ENCODE results near the gene CCDC149.

Gene CCDC149

GRCh38 chr4:24800325-24800895 is 112.4 kb downstream of the CCDC149 start:
- no peak for DNase-seq

DNA sequence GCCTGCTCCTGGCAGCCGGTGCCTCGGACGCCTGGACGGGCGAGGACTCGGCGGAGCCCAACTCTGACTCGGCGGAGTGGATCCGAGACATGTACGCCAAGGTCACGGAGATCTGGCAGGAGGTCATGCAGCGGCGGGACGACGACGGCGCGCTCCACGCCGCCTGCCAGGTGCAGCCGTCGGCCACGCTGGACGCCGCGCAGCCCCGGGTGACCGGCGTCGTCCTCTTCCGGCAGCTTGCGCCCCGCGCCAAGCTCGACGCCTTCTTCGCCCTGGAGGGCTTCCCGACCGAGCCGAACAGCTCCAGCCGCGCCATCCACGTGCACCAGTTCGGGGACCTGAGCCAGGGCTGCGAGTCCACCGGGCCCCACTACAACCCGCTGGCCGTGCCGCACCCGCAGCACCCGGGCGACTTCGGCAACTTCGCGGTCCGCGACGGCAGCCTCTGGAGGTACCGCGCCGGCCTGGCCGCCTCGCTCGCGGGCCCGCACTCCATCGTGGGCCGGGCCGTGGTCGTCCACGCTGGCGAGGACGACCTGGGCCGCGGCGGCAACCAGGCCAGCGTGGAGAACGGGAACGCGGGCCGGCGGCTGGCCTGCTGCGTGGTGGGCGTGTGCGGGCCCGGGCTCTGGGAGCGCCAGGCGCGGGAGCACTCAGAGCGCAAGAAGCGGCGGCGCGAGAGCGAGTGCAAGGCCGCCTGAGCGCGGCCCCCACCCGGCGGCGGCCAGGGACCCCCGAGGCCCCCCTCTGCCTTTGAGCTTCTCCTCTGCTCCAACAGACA is 113.1 kb downstream of the CCDC149 start:
- peak; percentile 74 for DNase-seq

- no peak for DNase-seq
These were observed 113.7 kb downstream of the CCDC149 start for GRCh38 chr4:24799196-24799543.

DNA sequence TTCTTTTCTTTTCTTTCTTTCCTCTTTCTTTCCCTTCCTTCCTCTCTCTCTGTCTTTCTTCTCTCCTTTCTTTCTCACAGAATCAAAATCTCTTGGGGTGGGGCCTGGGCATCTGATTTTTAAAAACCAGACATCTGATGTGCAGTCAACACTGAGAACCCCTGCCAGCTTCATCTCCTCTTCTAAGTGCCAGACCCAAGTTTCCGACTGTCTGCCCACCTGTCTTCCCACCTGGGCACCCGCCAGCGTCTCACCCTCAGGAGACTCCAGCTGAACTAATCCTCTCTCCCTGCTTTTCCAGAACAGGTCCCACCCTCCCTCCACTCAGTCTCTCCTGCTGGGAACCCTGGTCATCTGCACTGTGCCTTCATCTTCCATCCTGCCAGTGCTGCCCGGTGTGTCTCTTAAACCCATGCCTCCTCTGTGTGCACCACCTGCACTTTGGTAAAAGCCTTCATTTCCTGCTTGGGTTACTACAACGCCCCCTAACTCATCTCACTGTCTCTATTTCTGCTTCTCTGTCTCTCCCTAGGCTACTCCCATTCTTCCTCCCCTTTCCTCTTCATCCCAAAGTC is 114.7 kb downstream of the CCDC149 start:
- no peak for DNase-seq

GRCh38 chr4:24796620-24797019 is 116.2 kb downstream of the CCDC149 start:
- DNase-seq: no peak

DNA sequence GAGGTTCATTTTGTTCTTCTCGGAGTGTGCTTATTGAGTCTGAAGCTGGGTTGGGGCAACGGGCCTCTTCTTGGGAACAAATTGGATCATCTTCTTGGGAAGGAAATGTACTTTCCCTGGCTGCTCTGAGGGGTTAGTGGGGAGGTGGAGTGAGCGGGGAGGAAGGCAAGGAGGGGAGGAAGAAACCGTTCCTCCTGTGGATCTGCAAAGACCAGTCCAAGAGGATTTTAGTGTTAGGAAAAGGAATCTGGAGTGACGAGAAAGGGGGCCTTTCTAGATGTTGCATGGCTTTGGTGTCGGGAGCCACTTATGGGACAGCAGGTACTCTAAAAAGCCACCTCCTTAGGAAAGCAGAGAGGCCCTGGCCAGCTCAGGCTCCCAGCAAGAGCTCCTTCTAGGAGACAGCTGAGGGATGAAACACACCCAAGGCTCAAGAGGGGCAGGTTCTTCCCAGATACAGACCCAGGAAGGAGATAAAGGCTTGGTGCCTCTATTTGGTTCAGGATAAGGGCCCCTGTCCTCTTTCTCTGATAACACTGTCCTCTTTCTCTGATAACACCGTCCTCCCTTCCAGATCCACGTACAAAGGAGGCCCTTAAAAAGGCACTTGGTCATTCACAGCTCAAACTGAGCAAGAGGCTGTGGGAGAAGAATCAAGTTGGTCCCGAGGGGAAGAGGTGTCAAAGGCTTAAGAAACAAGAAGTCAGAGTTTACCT is 117.0 kb downstream of the CCDC149 start:
- peak; percentile 54 for DNase-seq

- no peak for DNase-seq
These were observed 117.8 kb downstream of the CCDC149 start, which contains the start of gene SOD3 for GRCh38 chr4:24794916-24795665. Gene SOD3 (plus strand): TSS chr4:24795573. CDS start chr4:24799522, 3,949 bp downstream.

GRCh38 chr4:24794480-24794879 is 118.4 kb downstream of the CCDC149 start:
- no peak for DNase-seq

- no peak for DNase-seq
These were observed 118.8 kb downstream of the CCDC149 start for GRCh38 chr4:24794051-24794450.

DNA sequence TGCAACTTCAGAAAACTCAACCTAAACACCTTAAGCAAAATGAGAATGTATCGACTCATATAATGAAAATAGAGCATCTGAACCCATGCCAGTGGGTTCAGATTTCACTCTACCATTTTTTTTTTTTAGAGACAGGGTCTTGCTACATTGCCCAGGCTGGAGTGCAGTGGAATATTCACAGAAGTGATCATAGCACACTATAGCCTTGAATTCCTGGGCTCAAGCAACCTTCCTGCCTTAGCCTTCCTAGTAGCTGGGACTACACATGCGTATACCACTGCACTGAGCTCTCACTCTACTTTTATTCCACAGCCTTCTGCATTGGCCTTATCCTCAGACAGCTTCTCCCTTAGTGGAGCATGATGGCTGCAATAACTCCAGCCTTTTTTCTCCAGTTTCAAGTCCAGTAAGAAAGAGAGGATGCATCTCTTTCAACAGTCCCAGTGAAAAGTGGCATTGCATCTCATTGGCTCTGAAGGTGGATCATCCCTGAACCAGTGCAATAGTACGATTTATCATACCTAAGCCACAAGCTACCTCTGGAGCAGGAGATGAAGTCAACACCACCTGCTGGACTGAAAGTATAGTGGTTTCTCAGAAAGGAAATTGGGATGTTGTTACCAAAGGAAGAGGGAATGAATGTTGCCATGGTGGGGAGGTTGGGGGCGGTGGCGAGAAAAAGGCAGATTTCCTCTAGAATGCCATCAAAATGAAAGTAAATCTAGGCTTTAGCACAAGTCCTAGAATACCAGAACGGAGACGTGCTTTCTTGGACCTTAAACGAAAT is 119.4 kb downstream of the CCDC149 start:
- DNase-seq: no peak

DNA sequence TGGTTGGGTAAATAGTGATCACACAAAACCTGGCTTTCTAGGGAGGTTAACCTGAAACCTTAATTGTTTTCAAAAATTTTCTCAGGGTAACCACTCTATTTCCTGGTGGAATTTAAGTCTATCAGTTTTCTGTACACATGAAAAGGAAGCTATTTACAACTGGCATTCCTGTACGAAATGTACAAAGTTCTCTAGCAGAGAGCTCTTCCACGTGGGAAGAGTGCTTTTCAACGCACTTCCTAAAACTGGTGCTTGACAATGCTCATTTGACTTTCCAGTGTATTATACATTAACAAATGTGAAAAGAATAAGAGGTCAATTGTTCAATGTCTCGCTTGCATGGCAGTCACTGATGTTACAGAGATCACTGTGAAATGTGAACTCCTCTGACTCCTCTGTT is 120.3 kb downstream of the CCDC149 start:
- no peak for DNase-seq

DNA sequence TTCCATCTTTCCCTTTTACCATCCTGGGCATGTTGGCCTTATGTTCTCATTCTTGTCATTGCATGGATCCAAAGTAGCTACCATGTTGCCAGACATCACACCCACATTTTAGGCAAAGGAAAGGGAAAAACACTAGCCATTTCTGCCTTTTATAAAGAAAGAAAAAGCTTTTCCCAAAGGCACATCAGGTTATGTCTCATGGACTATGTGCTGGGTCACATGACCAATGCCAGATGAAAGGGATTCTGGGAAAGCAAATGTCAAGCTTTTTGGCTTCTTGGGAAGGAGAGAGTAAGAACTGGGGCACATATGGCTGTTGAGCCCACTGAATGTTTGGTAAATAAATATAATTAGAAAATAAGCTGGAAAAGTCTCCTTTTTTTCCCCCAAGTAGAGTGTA is 121.8 kb downstream of the CCDC149 start:
- DNase-seq: no peak

GRCh38 chr4:24783506-24783905 is 129.3 kb downstream of the CCDC149 start:
- no peak for DNase-seq

- DNase-seq: no peak
These were observed 130.7 kb downstream of the CCDC149 start for GRCh38 chr4:24781999-24782745.

GRCh38 chr4:24780936-24781495 is 131.8 kb downstream of the CCDC149 start:
- DNase-seq: no peak

GRCh38 chr4:24778464-24779225 is 134.2 kb downstream of the CCDC149 start:
- DNase-seq: no peak

DNA sequence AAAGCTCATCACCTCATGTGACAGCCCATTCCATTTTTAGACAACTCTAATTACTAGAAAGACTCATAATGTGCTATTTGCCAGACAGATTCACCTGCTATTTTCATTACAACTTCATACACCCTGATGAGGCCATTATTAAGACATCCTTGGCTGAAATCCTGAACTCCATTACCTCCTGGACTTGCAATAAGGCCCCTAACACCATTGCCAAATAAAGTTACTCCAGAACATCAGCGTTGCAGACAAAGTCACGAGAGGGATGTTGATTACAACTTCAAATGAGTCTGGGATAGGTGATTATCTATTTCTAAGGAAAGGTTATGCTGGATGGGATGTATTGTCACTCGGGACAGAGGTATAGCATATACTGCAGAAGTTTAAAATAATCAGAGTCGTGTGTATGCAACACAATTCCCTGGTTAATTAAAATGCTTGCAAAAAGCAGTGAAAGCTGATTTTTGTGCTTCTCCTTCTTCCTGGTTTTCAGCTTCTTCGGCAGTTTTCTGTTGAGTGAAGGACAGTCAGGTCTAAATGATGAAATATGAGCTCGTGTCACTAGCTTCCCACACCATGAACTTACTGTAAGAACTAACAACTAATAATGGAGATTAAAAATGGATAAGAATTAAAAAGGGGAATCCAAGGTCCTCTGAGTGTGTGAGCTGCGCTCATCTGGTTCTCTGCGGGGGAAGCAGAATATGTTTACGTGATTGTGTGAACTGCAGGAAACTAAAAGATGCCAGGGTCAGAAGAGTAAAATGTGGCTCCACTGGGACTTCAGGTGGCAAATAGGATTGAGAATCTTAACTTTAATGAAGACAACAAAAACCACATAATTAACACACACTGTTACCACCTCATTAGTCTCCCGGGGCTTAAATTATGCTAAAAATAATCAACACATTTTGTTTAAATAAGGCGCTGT is 135.0 kb downstream of the CCDC149 start:
- DNase-seq: no peak

DNA sequence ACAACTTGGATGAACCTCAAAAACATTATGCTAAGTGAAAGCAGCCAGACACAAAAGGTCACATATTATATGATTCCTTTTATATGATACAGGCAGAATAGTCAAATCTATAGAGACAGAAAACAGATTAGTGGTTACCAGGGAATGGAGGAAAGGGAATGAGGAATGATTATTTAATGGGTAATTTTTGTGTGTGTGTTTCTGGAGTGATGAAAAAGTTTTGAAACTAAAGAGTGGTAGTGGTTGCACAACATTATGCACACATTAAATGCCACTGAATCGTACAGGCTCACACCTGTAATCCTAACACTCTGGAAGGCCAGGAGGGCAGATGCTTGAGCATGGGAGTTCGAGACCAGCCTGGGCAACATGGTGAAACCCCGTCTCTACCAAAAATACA is 137.1 kb downstream of the CCDC149 start:
- DNase-seq: no peak

Data from right kidney (tissue), 1 donor.